HG02642 (cell line): ENCODE measurements around the gene LPIN2.
"Not testable (repeated sequence)": the region's sequence is repeated elsewhere in the genome, so short reads cannot be mapped to it uniquely, and the experiment has no call there.

Experiments used
- ATAC-seq: cut with Tn5 transposase; IDR thresholded peaks from one replicate; pipeline ENCODE4 v1.9.1; 2021; ENCODE audit warnings: mild to moderate bottlenecking; ENCODE audit not compliant: unreplicated experiment, poor library complexity

LPIN2 gene, protein sequence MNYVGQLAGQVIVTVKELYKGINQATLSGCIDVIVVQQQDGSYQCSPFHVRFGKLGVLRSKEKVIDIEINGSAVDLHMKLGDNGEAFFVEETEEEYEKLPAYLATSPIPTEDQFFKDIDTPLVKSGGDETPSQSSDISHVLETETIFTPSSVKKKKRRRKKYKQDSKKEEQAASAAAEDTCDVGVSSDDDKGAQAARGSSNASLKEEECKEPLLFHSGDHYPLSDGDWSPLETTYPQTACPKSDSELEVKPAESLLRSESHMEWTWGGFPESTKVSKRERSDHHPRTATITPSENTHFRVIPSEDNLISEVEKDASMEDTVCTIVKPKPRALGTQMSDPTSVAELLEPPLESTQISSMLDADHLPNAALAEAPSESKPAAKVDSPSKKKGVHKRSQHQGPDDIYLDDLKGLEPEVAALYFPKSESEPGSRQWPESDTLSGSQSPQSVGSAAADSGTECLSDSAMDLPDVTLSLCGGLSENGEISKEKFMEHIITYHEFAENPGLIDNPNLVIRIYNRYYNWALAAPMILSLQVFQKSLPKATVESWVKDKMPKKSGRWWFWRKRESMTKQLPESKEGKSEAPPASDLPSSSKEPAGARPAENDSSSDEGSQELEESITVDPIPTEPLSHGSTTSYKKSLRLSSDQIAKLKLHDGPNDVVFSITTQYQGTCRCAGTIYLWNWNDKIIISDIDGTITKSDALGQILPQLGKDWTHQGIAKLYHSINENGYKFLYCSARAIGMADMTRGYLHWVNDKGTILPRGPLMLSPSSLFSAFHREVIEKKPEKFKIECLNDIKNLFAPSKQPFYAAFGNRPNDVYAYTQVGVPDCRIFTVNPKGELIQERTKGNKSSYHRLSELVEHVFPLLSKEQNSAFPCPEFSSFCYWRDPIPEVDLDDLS

DNA sequence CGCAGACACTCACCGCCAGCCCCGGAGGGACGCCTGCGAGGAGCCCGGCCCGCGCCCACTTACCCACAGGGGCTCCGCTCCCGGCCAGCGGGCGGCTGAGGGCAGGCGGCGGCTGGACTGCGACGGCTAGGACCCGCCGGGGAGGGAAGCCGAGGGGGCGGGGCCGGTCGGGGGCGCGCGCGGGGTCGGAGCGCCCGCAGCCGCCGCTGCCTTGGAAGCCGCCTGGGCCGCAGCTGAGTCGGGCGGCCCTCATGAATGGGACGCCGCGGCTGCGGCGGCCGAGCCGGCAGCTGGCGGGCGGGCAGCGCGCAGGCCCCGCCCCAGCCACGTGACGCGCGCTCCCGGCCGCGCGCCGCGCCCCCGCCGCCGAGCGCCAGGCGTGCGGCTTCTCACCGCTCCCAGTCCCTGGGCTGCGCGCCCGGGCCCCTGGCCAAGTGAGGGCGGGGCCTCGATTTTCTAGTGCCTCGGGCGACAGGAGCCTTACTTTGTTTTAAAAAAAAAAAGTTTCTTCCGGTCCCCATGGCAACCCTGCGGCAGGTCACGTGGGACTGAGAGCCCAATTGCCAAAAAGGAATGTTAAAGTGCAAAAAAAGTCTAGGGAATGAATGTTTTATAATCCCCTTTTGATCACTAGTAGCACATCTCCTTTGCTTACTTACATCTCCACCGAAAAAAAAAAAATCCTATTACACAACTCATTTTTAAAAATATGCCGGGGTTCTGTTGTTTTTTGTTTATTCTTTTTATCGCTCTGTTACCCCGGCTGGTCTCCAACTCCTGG is at the start of gene LPIN2:
TSS of gene LPIN2 (minus strand) at position 121 of the 781 bp plus-strand sequence. CDS start 52,304 bp downstream, outside the sequence.
- peak; percentile 89 for ATAC-seq

DNA sequence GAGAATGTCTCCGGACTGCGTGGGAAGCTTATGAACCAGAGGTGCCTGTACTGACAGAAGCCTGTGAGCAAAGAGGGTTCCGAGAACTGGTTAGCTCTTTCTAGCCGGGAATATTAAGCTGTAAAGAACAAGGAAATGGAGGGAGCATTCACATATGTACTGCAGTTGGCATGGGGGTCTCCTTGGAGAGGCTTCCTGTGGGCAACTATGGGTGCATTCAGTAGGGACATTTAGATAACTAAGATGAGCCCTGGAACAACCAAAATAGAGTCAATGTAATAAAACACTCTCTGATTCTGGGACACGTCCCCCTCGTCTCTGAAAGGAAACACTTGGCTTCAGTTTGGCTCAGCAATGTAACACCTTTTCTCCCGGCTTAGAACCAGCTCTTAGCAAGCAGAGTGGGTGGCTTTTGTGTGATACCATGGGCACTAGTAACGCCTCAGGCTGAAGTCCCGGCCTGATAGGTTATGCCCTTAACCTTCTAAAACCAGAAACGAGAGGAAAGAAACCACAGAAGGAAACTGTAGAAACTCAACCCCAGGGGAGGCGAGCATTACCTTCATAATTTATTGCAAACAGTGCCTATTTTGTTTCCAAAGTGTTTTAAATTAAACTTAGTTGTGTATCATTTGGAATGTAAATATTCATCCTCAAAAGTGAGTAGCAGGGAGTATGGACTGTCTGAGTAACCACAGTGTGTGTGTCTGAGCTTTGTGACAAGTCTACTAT is 48.8 kb upstream of the LPIN2 start:
- ATAC-seq, result no peak

DNA sequence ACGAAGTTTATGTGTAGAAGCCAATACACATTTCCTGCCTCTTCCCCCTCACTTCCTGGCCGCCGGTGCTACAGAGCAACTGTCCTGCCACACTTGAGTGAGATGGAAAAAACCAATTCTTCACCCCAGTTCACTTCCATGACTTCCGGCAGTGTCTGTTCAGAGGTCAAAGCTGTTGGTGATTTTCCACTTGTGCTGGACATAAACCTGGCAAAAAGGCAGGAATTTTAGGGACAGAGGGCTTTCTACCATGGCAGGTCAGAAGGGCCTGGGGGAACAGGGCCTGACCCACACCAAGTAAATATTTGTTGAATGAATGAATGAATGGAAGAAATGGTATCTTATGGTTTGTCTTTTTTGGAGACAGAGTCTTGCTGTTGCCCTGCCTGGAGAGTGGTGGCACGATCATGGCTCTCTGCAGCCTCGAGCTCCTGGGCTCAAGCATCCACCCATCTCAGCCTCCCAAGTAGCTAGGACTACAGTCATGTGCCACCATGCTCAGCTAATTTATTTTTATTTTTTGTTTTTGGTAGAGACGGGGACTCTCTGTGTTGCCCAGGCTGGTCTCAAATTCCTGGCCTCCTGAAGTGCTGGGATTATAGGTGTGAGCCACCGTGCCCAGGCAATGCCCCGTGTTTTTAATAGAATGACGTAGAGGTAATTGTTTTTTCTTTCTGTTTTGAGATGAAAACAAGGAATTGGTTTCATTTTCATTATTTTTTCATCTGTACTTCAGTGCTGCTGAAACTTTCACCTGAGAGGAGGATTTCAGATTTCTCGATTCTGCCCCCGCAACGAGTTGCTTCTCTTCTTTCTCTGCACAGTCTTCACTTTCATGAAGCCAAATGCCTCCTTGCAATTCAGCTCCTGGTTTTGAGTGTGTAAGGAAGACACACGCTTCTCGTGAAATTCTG is 48.0 kb upstream of the LPIN2 start:
- no peak for ATAC-seq

DNA sequence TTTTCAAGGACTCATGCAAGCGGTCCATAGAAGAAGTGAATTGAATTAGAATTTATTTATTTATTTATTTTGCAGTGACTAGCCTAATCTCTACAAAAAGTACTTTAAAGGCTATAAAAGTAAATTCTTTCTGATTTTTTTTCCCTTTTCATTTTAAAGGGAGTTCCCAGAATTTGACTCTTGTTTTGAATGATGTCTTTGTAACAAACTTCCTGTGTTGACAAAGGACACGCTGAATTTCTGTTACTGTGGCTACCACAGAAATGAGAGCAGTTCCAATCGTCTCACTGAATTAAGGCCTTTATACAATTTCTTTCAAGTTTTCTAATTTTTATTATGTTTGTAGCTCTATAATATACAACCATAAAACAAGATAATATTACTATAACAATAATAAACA is 46.3 kb upstream of the LPIN2 start:
- no peak for ATAC-seq

DNA sequence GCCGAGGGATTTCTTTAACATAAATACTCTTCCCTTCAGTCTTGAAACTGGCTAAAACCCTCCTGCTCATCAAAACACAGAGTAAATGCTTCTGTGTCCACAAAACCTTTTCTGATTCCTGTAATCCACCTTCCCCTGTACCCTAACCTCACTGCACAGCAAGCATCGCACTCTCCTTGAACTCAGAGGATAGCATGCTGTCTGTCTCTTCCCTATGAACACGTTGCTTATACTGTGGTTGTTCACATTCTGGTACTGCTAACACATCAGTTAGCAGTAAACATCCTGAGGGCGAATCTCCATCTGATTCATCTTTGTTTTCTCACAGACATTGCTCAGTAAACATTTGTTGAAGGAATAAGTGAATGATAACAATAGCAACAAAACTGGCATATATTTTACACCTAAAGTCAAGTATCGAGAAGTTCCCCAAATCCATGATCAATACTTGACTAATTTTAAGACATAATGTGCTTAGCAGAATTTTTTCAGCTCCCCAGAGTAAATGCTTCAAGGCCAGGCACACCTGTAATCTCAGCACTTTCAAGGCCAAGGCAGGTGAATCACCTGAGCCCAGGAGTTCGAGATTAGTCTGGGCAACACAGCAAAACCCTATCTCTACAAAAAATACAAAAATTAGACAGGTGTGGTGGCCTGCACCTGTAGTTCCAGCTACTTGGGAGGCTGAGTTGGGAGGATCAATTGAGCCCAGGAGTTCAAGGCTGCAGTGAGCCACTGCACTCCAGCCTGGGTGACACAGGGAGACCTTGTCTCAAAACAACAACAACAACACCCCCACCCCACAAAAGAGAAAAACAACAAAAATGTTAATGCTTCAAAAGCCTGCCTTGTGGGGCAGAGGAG is 45.6 kb upstream of the LPIN2 start:
- no peak for ATAC-seq

GRCh38 chr18:3057526-3057925 is 44.6 kb upstream of the LPIN2 start:
- ATAC-seq, result no peak

DNA sequence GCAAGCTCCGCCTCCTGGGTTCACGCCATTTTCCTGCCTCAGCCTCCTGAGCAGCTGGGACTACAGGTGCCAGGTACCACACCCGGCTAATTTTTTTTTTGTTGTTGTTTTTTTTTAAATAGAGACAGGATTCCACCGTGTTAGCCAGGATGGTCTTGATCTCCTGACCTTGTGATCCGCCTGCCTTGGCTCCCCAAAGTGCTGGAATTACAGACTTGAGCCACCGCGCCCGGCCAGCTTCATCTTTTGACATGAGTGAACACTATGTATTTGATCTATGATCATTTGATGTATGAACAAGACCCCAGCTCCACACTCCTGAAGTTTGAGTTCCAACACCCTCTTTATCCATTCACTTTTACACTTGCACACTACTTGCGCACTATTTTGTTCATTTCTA is 43.4 kb upstream of the LPIN2 start:
- ATAC-seq, result no peak

GRCh38 chr18:3055816-3056215 is 42.9 kb upstream of the LPIN2 start:
- no peak for ATAC-seq

DNA sequence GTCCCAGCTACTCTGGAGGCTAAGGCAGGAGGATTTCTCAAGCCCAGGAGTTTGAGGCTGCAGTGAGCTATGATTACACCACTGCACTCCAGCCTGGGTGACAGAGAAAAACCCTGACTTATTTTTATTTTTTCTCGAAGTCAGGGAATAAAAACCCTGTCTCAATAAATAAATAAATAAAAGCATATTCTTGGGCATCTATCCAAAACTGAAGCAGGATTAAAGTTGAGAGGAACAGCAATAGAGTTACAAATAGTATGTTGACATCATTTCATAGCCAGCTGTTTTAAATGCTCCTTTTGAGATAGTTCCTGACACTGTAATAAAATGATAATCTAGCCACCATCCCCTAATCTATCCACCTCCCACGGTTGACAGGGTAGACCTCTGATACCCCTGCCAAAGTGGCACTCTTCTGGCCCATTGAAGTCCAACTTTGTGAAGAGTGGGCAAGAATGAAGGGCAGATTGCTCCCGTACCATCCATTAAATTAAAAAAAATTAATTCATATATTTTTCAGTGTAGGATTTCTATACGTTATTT is 42.3 kb upstream of the LPIN2 start:
- no peak for ATAC-seq

- no peak for ATAC-seq
Observed at GRCh38 chr18:3054780-3055179, 41.8 kb upstream of the LPIN2 start.

DNA sequence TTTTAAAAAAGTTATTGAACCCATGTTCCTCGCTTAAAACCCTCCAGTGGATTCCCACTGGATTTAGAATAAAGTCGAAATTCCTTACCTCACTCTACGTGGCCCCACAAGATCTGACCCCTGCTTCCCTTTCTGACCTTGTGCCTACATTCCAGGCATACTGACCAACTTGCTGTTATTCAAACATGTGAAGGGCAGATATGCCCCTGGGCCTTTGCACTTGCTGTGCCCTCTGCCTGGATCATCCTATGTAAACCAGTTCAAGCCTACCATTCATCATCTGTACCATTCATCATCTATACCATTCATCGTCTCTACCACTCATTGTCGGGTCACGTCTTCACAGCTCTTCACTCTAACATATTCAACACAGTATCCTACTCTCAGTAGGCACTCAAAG is 41.3 kb upstream of the LPIN2 start:
- ATAC-seq, result no peak

DNA sequence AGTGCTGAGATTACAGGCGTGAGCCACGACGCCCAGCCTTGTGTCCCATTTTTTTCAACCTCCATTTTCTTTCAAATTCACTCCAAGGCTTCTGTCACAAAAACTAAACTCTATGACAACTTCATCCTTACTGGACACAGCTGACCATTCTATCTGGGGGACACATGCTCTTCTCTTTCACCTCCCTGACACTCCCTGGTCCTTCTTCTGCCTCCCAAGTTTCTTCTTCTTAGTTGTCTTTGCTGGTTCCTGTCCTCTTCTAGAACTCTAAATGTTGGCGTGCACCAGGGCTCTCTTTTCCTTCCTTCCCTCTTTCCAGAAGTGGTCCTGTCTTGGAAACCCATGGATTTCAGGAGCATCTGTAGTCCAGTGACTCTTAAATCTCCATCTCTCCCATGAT is 40.1 kb upstream of the LPIN2 start:
- no peak for ATAC-seq

- ATAC-seq, result no peak
Observed at GRCh38 chr18:3052411-3052758, 39.4 kb upstream of the LPIN2 start.

GRCh38 chr18:3051718-3052410 is 38.9 kb upstream of the LPIN2 start:
- ATAC-seq, result no peak

GRCh38 chr18:3049897-3050454 is 37.0 kb upstream of the LPIN2 start:
- ATAC-seq, result not testable (repeated sequence)

GRCh38 chr18:3048820-3049349 is 35.9 kb upstream of the LPIN2 start:
- ATAC-seq, result no peak

DNA sequence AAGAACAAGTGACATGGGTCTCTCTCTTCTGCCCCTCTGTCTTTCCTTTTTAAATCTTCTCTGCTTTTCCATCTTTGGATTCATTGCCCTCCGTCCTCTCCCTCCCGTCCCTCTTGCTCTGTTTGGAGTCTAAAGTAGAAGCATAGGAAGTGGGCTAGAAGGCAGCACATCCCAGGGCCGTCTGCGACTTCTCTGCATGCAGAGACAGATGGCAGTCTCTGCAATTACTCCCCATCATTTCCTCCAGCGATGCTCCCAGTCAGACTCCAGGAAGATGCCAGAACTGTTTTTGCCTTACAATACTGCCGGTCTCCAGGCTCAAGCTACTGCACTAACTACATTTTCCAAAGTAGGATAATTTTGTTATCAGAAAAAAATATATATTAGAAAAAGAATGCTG is 35.2 kb upstream of the LPIN2 start:
- no peak for ATAC-seq
